Dermis blood vessel endothelial cell (primary cell): Measurements from ENCODE around the gene FADS3. TPM values are rescaled to one million over a fixed set of nuclear protein-coding genes. Genes with fewer than 3 reads are reported as not detected.

Source experiments
- DNase-seq: peaks from one replicate; pipeline ENCODE4 v3.0.0; 2010
- total RNA-seq: library from RNA; depleted of rRNA; stranded (reverse); fragments of >200 nt; gene quantifications from 2 replicates; pipeline ENCODE4 v1.2.3, GENCODE V29; 2014

FADS3 gene
- total RNA-seq, 1 donor from 2014 or later, result 242 TPM

DNA sequence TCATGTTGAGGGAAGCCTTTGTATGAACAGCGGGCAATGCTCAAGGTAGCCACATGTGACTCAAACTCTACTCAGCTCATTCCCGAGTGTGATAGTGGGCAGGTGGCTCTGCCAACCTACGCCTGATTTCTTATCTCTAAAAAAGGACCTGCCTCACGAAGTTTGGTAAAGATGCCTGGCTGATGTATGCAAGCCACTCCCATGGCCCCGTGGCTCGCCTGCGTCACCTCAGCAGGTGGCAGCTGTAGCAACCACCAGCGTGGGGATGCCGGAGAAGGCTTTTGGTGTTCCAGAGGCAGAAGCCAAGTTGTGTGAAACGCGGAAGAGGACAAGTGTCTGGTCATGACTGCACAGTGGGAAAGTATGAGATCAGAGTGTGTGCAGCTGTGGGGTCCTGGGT lies 57.9 kb downstream of the FADS3 start:
- DNase-seq, result no peak

DNA sequence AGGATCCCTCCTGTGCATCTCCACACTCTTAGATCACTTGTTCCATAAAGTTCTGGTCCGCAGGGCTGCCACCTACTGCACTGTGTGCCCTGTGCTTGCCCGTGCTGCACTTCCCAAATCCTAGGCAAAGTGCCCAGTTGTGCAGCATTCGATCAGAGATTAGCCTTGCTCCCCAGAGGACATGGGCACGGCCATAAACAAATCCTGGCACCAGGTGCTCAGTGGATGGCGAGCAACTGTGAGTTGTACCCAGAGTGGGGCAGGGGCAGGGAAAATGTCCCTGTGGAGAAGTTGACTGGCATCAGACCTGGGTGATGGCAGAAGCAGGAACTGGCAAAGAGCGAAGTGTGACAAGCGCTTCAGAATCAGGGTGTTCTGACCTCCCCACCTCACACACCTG lies 58.6 kb downstream of the FADS3 start:
- DNase-seq, result no peak

DNA sequence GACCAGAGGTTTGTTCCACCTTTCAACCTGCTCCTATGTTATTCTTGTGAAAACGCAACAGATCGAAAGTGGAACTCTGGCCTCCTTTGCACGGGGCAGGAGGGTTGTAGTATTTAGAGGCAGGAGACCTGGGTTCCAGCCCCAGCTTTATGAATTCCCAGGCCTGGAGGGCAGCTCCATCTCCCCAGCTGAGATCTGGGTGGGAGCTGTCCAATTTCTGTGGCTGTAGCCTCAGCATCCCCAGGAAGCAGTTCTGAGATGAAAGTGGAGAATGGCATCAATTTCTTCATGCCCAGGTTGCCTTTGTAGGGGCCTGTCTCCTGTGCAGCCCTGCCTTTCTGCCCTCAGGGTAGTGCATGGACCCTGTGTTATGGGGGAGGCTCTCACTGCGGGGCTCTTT lies 59.1 kb downstream of the FADS3 start:
- DNase-seq, result no peak

DNA sequence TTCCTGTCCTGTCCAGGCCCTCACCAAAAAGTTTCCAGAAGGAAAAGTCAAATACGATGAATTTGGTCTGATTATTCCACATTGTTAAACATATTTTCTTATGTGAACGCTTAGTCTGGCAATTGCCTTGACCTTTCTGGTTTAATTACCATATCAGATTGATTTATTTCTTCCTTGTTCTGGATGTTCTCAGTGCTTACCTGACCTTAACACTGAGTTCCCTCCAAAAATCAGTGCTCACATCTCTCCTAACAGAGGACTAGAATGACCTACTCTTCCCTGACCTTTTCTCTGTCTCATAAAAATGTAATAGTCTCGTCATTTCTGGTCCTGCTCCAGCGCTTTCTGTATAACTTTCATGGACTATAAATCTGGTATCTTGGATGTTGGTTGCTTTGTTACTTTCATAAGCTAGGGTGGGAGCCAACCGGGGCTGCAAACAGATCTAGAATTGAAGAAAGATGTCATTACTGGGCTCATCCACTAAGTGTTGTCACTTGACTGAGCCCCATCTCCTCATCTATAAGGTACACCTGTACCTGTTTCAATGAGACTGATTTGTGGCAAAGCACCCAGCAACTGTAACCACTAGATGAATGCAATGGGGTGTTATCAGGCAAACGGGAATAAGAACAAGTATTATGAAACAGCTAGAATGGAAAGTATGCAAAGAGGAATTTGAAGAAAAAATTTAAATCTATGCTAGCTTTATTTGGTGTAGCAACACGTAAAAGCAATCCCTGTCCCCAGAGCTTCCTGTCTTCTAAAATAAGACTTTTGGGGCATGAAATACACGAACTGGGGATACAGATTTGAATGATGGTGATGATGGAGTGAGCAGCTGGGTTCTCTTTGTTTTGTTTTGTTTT lies 60.9 kb downstream of the FADS3 start:
- no peak for DNase-seq

DNA sequence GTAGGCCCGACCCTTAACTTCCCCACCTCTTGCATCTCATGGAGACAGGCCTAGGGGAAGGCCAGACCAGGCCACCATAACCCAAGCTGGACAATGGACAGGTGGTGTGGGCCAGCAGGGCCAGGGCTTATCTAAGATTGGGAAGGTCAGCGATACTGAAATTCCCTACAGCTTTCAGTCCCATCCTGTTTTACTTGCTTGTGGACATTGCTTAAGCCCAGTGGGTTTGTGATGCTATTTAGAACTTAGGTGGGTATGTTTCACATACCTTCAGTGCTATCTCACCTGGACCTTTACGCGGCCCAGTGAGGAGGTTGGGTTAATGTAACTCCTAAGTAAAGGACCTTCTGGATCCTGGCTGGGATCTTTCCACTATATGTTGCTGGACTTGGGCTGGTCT lies 61.5 kb downstream of the FADS3 start:
- no peak for DNase-seq

DNA sequence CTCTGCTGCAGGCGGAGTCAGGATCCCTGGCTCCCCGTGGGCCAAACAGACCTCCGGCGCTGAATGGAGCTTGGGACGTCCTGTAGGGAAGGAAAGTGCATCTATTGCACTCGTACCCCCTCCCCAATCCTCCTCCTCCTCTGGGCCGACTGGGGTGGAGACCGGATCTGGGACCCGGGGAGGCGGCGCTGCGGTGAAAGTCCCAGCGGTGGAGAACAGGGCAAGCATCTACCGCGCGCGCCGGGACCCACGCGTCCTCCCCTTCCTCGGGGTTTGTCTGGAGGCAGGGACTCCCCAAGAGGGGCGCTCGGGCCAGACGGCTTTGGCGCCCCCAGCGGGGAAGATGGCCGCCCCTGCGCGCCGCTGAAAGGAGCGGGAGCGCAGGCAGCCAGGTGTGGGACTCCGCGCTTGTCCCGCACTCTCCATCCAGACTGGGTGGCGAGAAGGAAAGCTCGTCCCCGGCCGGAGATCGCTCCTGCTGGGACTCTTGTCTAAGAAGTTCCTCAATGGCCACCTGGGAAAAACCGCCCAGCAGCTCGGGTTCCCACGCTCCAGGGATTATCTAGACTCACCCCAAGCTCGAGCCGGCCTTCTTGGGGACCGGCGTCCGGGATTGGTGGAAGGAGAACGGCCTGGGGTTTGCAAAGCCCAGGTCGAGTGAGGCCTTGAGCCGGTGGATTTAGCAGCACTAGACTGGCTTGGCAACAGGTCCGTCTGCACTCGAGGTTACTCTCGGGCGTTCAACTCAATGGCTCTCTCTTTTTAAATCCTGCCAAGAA lies 62.5 kb downstream of the FADS3 start:
- peak; percentile 60 for DNase-seq

DNA sequence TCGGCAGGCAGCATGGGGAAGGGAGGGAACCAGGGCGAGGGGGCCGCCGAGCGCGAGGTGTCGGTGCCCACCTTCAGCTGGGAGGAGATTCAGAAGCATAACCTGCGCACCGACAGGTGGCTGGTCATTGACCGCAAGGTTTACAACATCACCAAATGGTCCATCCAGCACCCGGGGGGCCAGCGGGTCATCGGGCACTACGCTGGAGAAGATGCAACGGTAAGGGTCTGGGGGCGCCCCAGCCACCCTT lies 63.0 kb downstream of the FADS3 start:
- DNase-seq, result no peak

DNA sequence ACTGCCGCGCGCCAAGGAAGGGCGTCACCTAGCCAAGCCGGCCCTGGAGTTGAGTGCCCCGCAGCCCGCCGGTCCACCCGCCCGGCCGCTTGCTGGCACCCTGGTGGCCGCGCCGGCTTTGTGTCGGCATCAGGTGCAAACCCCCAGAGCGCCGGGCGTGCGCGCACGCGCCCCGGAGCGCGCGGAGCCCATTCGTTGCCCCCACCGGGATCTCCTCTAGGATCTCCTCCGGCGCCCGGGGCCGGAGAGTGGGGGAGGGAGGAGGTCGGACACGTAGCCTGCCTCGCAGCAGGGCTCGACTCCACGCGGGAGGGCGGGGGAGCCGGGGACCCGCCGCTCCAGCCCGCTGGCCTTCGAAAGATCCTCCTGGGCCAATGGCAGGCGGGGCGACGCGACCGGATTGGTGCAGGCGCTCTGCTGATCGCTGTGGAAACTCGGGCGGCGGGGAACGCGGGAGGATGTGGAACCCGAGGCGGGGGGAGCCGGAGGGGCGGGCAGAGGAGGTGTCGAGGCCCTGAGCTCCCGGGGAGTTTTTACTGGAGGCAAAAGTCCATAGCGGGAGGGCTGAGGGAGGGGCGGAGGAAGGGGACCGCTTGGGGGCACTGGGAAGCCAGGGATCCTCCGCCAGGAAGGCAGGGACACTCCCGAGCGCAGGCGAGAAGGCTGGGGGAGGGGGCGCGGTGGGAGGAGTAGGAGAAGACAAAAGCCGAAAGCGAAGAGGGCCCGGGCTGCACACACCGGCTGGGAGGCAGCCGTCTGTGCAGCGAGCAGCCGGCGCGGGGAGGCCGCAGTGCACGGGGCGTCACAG lies 63.6 kb downstream of the FADS3 start, which contains the start of gene FADS2:
Gene FADS2 (plus strand): TSS at position 730 of the 808 bp plus-strand sequence. CDS start 91 bp downstream, outside the sequence.
- DNase-seq, result peak; percentile 93

DNA sequence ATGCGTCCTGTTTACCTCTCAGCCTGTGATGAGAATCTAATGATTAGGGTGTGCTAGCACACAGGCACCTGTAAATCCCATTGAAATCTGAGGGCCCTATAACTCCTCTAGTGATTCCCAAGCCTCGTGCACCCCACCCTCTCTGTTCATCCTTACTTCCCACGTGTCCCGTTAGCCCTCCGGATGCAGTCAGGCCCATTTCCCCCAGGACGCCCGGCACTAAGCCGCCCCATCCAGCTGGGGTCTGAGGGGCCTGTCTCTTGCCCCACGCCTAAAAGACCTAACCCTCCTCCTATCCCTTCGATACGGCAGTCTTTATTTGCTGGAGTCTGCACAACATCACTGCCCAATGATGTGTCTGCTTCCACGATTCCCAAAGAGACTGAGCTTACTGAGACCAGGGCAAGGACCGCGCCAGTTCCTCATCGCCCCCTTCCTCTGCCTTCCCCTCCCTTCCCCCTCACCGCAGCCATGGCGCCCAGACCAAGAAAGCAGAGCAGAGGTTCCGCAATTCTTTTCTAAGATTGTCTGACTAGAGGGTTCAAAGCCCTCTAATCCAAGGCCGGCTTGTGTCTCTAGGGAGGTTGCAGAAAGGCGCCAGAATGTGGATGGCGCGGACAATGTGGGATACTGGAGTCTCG lies 64.3 kb downstream of the FADS3 start:
- DNase-seq, result no peak

Other genes with a start within 250 kb of the FADS3 start
- 4.4 and 4.7 TPM in 2 replicates for gene DAGLA, start 211.2 kb downstream of the FADS3 start, total RNA-seq
- 0.17 and 0.28 TPM in 2 replicates for gene MYRF, start 138.9 kb downstream of the FADS3 start, total RNA-seq
- 27.9 and 41.0 TPM in 2 replicates for gene TMEM258, start 98.9 kb downstream of the FADS3 start, total RNA-seq
- gene FEN1, start 98.6 kb downstream of the FADS3 start, total RNA-seq, result 27.4 and 48.5 TPM in 2 replicates
- gene FADS1, start 74.5 kb downstream of the FADS3 start, total RNA-seq, result 34.9 and 73.6 TPM in 2 replicates
- gene FADS2, start 63.2 kb downstream of the FADS3 start, total RNA-seq, result 75.9 and 253 TPM in 2 replicates
- 9.0 and 9.9 TPM in 2 replicates for gene RAB3IL1, start 26.0 kb upstream of the FADS3 start, total RNA-seq
- 0.05 TPM in 1 of 2 replicates, not detected in the other for gene BEST1, start 58.8 kb upstream of the FADS3 start, total RNA-seq
- gene FTH1, start 76.1 kb upstream of the FADS3 start, total RNA-seq, result 742 and 1,944 TPM in 2 replicates
- gene INCENP, start 232.5 kb upstream of the FADS3 start, total RNA-seq, result 17.0 and 51.2 TPM in 2 replicates